Measurements from ENCODE around the gene GRPR.
A peak's percentile ranks its signal among the peaks of the same experiment; 100 is the strongest.

The GRPR gene

DNA sequence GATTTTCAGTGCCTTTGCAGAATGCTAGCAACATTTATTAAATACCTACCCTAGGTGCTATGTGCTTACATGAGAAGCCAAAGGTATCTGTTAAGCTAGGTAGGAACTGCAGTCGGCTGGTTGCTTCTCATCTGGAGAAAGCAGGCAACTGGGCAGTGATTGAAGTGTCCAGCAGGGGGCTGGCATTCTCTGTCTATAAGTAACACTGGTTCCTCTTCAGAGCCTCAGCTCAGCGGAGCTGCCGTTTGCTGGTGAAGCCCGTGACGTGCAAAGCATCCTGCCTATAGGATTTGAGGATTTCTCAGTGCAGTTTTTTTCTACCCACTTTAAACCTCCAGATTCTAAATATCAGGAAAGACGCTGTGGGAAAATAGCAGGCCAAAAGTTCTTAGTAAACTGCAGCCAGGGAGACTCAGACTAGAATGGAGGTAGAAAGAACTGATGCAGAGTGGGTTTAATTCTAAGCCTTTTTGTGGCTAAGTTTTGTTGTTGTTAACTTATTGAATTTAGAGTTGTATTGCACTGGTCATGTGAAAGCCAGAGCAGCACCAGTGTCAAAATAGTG, at the start of gene GRPR:
TSS of gene GRPR (plus strand) at position 344 of the 565 bp plus-strand sequence. CDS start 389 bp downstream, outside the sequence.
- DNase-seq (ENCODE audit: low spot score): peak; percentile 81

DNA sequence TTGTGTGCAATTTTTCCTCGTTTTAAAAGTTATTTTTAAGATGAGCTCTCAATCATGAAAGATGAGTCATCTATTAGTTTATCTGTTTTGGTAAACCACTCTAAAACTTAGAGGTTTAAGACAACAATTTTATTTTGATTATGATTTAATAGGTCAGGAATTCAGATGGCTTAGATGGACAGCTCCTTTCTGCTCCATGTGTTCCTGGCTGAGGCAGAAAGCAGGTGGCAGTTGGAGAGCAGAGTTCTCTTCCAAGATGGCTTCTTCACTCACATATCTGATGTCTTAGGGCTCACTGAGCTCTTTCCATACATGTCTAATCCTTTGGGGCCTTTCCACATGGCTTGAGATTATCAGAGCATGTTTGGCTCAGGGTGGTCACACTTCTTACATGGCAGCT, 48.3 kb upstream of the GRPR start:
- no peak for DNase-seq (ENCODE audit: low spot score)

DNA sequence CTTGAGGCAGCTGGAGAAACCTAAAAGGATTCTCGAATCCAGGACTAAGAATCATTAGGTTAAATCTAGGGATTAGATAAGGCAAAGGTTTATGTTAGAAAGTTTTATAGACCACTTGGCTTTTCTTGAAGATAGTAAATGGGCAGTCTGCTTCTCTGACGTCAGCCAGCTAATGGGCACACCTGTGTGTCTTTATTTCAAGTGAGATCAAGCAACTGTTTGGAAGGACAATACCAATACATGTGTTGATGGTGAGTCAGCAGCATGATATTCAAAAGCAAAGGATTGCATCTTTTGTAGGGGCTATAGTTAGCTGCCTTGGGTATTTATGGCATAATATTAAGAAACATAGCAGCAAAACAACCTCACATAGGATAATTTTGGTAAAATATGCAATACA, 46.5 kb upstream of the GRPR start:
- DNase-seq (ENCODE audit: low spot score): no peak

DNA sequence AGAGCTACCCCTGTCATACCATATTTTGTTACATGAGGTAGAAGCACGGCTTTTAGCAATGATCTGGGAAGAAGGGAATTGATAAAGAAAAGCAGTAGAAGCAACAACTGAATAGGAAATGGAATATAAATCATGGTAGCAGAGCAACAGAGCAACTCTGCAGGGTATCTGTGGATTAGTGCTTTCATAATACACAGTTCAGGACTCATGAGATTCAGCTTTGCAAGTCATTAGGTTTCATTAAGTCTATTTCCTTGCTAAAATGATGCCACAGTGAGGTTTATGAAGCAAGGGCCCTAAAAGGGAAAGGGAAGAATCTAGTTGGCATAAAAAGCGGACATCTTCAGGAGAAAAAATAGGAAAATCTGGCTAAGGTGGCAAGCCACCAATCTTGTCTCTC, 45.6 kb upstream of the GRPR start:
- DNase-seq (ENCODE audit: low spot score): no peak

DNA sequence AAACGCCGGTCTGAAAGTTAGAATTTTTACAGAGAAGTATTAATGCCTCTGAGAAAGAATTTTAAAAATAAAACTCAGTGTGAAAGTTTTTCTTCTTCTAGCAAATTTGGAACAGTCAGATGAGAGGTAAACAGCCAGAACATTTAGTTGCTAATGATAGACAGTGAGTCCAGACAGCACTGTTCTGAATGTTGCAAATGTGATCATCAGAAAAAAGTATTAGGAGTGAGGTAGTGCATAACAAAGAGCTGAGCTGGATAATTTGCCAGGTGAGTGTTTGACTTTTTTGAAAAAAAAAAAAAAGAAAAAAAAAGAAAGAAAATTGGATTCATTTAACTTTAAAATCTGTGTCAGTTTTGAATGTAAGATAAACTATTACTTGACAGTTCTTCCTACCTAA, 42.0 kb upstream of the GRPR start:
- no peak for DNase-seq (ENCODE audit: low spot score)

DNA sequence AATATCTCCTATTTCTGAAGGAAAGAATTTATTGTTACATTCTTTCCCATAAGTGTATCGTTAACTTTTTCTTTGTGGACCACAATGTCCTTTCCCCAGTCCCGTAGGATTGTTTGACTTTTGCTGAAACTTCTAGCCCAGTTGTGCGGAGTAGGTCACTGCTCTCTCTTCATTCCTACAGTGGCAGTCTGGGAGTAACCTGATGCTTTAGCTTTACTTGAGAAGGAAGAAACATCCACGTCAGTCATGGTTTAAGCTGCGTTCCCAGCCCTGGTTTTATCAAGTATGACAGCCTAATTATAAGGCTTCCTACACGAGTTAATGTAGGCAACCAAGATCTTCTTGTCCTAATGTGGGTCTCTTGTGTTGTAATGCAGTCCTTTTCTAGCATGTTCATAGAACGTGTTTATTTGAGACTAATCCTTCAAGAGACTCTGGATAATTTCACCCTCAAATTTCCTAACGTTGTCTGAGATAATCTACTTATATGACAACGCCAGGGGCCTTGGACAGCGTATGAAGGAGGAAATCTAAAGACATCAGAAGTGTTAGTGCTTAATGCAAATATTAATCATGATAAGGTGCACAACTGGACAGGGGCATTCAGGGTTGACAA, 40.8 kb upstream of the GRPR start:
- no peak for DNase-seq (ENCODE audit: low spot score)

DNA sequence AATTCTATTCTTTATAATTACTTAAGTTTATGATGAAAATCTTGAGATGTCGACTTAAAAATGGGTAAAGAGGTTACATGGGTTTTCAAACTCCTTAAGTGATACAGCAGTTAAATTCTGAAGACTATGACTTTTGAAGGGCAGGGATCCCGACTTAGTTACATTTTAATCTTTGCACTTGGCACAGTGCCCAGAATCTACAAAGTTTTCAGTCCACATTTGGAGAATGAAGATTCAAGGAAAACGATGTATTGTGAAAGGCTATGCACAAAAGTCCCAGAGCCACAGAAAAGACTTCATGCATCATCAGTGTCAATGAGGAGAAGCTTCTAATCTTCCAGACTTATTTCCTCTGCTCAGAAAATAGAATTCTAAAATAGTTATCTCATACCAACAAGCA, 36.3 kb upstream of the GRPR start:
- no peak for DNase-seq (ENCODE audit: low spot score)

DNA sequence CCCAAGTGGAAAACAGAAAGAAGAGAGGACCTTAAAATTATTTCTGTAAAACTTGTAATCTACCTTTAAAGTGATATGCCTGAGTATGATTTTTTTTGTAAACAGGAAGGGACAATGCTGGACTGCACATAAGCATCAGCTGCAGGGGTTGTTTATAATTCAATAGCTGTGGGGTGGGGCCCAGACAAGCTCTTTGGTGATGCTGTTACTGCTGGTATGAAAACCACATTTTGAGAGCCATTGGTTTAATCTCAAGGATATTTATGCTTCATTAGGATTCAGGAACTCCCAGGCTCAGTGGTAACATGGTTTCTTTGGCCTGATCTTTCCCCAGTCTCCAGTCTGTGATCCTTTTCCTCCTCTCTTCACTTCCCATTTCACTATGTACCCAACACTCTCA, 34.3 kb upstream of the GRPR start:
- no peak for DNase-seq (ENCODE audit: low spot score)

DNA sequence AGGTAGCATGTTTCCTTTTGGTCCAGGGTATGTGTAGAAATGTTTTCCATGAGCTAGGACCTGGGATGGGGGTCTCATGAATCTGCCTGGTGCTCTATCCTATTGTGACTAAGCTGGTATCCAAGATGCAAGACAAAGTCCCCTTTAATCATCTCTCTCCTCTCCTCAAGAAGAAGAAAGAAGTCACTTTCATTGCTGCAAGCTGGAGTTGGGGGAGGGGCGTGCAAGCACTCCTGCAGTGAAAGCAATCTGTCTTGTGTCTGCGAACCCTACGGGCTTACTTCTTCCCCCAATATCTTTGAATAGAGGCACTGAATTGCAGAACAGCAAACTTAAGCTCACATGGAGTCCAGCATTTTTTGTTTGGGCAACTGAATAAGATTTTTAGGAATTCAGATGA, 27.2 kb upstream of the GRPR start:
- DNase-seq (ENCODE audit: low spot score): no peak

DNA sequence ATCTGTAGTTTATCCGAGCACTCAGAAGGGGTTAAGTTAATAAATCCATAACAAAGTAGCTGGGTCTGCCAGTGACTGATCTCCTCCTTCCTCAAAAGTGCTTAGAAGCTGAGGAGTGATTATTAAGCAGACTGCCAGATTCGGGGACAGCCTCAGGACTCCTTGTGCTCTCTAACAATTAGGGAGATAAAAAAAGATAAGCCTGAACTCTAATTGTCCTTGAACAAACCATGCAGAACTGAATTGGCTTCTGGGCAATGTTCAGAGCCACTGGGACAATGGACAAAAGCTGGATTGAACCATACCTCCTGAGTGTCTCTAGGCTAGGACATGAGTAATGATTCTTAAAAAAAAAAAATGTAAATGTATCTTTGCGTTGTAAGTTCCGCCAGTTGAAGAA, 22.7 kb upstream of the GRPR start:
- no peak for DNase-seq (ENCODE audit: low spot score)

DNA sequence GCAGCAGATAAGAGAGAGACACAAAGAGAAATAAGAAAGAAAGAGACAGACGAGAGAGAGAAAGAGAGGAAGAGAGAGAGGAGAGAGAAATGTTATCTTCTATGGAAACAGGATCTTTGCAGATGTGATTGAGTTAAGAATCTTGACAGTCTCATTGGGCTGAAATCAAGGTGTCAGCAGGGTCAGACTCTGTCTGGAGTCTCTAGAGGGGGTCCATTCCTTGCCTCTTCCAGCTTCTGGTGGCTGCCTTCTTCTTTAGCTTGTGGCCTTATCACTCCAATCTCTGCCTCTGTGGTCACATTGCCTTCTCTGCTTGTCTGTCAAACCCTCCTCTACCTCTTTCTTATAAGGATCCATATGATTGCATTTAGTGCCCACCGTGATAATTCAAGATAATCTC, 21.8 kb upstream of the GRPR start:
- DNase-seq (ENCODE audit: low spot score): no peak

DNA sequence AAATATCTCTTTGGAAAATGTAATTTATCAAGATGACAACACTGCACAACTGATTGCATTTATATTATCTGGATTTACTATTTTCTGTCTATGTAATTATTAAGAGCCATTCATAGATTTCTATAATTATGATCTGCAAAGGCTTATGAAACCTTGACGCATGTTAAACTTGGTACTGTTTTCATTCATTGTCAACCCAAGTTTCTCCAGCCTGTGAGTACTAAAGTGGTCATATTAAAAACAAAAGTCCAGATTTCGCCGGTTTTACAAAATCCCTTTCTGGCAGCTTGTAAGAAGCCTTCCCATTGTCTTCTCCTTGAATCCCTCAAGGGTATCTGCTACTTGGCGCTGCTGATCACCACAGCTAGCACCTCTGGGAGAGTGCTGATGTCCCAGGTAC, 19.7 kb upstream of the GRPR start:
- no peak for DNase-seq (ENCODE audit: low spot score)

DNA sequence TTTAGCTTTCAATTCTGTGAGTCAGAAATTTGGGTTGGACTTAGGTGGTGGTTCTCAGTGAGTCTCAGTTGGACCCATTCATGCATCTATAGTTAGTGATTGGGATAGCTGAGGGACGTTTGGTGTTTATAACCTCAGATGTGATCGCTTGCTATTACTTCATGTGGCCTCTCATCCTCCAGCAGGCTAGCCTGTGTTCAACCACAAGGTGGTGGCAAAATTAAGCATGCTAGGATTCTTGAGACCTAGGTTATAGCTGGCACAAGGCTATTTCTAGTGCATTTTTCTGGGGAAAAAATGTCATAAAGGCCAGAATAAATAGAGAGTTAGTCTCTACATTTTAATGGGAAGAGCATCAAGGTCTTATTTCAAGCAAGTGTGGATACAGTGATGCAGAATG, 10.9 kb upstream of the GRPR start:
- DNase-seq (ENCODE audit: low spot score): no peak

DNA sequence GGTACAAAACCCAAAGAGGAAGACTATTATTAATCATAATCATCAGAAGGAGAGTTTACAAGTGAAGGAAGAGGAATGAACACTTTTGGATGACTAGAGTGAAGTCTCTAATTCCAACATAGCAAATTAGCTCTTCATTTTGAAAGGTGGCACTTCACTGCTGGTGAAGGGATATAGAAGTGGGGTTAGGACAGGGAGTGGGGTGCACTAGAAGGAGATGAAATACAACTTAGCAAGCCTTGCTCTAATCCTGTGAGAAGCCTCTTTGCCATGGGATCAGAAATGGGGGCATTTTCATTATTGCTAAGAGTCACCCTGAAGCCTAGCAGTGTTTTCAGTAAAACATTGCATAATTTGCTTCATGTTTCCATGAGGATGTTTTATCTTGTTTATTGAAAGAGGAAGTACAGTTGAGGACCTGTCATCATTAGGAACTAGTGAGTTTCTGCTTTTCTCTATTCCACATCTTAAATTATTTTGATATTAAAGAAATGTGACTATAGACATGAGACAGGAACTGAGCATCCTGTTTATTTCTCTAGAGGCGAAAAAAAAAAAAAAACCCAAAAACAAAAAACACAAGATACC, 9.3 kb upstream of the GRPR start:
- no peak for DNase-seq (ENCODE audit: low spot score)

DNA sequence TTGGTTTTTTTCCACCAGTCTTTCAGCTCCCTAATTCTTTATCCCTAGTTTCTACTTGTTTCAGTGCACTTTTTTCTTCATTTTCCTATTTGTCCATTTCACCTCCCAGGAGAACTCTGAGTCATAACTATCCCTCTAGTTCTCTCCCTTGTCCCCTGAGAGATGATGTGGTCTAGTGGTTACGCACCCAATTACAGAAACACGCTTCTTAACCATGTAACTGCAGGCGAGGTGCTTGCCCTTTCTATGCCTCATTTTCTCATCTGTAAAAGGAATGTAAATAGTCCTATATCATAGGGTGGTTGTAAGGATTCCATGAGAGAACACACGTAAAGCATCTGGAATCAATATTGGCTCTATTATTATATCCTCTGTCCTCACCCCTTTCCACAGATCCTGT, 8.8 kb upstream of the GRPR start:
- DNase-seq (ENCODE audit: low spot score): no peak

DNA sequence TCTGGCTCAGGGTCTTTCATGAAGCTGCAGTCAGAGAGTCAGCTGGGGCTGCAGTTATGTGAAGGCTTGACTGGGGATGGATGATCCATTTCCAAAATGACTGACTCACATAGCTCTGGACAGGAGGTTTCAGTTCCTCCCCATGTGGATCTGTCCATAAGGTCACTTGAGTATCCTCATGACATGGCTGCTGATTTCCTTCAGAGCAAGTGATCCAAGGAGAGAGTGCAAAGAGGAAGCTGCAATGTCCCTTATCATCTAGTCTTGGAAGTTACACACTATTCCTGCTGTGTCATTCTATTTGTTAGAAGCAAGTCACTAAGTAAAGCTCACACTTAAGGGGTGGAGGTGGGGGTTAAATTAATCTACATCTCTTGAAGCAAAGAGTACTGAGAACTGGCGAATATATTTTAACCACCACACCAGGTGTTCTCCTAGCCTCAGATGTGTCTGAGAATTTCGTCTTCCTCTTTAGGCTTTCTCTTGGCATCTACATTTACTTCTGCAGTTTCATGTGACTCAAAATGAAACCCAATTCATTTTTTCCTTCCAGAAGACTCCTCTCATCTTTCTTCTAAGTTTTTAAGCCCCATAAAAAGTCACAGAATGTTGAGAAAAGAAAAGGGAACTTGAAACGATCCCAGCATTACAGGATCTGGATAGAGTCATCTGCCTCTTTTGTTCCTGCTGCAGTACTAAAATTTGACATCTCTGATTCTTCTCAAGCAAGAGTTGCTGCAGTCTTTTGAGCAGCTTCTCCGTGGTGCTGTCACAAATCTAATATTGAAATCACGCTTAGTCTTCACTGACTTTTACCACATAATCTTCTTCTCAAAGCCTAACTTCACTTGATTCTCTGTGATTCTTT, 3.8 kb upstream of the GRPR start:
- no peak for DNase-seq (ENCODE audit: low spot score)

DNA sequence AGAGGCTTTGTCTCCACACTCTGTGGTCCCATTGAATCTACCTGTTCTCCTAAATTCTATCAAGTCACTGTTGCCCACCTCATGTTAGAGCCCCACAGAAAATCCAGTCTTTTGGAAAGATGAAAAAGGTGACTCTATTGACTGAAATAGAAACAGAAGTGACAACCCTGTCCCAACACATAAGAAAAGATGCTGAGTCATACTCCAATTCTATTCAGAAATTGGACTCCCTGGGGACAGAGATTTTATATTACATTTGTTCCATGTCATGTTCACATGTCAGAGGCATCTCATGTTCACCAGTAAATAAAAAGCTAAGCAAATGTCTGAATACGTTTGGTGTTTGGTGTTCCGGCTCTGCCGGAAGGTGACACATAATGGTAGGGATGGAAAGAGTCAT, 2.9 kb upstream of the GRPR start:
- no peak for DNase-seq (ENCODE audit: low spot score)

DNA sequence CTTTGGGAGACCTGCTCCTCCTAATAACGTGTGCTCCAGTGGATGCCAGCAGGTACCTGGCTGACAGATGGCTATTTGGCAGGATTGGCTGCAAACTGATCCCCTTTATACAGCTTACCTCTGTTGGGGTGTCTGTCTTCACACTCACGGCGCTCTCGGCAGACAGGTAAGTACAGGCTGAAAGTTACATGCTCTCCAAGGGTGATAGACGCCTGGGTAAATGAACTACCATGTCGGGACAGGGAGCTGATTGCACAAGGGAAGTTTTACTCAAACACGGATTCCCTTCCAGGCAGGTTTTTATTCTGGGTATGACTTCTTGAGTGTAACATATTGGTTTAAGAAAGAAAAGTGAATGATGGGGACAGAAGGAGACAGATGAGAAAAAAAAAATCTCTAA, 836 bp downstream of the GRPR start:
- DNase-seq (ENCODE audit: low spot score): no peak

DNA sequence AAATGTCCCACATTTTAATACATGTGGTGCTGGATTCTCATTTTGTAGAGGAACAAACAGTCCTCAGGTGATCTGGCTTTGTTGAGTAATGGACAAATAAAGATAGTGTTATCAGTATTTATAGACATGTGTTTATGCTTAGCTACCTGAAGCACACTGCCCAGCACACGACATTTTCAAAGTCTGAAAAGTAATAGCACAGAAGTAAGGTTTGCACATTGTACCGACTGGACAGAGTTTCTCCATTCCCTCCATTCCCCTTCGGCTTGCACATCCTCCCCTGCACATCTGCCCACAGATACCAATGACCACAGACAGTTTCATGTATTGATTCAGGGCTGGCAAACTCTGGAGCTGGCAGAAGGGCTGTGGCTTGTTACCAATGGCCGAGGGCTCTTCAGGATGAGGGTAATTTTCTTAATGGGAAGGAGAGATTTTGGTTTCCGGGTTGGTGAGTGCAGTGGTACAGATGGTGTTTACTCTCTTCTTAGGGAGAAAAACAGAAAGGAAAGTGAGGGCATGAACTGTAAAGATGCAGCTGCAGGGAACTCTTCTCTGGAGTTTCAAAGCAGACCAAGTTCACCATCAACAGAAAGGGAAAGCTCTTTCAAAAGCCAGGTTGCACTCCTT, 2.3 kb downstream of the GRPR start:
- DNase-seq (ENCODE audit: low spot score): no peak

DNA sequence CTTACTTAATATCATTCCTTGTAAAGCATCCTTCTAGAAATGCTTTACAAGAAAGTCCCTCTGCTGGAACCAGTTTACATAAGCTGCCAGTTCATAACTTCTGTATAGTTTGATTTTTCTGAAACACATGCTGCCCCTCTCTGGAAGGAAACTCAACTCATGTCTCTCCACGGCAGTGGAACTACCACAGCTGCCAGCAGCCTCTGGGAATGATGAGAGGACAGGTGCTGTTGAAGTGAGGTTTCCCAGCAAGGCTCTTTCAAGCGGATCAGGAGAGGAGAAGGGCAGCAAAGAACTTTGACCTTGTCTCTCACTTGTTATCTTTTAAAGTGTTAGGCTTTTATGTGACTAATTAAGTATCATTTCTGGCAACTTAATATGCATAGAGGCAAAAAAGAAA, 7.3 kb downstream of the GRPR start:
- no peak for DNase-seq (ENCODE audit: low spot score)

DNA sequence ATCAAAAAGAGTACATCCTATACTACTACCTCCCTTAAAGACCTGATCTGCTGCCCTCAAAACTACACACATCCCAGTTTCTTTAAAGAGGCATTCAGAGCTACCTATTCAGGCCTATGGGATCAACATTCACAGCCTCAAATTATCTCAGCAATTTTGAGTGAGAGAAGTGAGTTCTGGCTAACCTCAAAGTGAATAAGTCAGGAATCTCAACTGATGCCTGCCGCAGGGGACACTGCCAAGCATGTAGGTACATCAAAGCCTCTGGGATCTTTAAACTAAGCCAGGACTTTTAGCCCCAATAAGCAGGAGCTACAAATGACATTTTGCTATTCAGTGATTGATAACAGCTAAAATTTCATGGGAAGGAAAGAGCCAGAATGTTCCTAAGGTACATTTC, 11.6 kb downstream of the GRPR start:
- no peak for DNase-seq (ENCODE audit: low spot score)

DNA sequence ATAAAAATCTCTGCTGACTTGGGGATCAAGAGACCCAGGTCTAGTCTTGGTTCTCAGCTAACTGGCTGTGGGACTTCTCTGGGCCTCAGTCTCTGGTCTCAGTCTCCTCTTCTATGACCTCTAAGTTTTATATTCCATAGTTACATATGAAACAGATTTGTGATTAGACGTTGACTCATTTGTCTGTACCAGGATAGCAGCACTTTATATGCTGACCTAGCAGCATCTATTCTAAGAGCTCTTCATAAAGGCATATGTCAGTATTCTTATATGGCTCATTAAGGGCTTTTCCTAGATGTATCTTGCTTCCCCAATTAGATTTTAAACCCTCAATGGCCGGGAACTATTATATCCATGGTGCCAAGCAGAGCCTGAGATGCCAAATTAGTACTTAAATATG, 12.7 kb downstream of the GRPR start:
- no peak for DNase-seq (ENCODE audit: low spot score)

Data from SW480 (cell line).